Colon (tissue), 2 donors: Measurements from ENCODE around the gene MBD3L4.
"Not testable (repeated sequence)": the region's sequence is repeated elsewhere in the genome, so short reads cannot be mapped to it uniquely, and the experiment has no call there.

ENCODE experiments used
- FAIRE-seq: peaks from 2 replicates; lab custom pipeline; 2012; peaks lifted over from hg19 to GRCh38; lab: Jason Lieb, UNC
- donor health status: control.
- donor health status: control.

Gene MBD3L4

DNA sequence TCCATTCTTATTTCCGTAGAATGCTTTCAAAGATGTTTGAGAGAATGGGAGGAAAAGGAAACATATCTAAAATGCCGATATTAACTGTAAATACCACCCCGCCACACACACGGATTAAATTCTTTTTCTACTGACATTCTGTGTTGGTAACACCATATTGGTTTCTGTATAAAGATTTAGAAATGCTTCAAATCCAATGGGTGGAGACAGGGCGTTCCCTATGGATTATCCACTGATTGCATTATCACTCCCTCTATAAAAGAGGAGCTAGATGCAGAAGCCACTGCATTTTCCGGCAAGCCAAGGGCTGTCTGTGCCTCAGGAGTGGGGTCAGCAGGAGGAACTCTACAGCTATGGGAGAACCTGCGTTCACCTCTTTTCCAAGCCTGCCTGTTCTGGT, 9.0 kb upstream of the MBD3L4 start, which contains the start of gene MBD3L2:
TSS of gene MBD3L2 (plus strand) at position 301 of the 400 bp plus-strand sequence. CDS start at position 354, 53 bp downstream.
- FAIRE-seq = not testable (repeated sequence)

- not testable (repeated sequence) for FAIRE-seq
Measured at GRCh38 chr19:7041563-7041962, 1.6 kb upstream of the MBD3L4 start.

GRCh38 chr19:7030278-7030677, 9.7 kb downstream of the MBD3L4 start, which contains the start of gene MBD3L5:
MBD3L5 (plus strand) TSS chr19:7030578; CDS start chr19:7030612, 34 bp downstream.
- FAIRE-seq = not testable (repeated sequence)

GRCh38 chr19:7028790-7029189, 11.2 kb downstream of the MBD3L4 start:
- not testable (repeated sequence) for FAIRE-seq

- not testable (repeated sequence) for FAIRE-seq
Measured at GRCh38 chr19:7021331-7021730, 18.6 kb downstream of the MBD3L4 start, which contains the start of gene MBD3L2B. MBD3L2B (minus strand) TSS chr19:7021431; CDS start chr19:7021397, 34 bp downstream.

DNA sequence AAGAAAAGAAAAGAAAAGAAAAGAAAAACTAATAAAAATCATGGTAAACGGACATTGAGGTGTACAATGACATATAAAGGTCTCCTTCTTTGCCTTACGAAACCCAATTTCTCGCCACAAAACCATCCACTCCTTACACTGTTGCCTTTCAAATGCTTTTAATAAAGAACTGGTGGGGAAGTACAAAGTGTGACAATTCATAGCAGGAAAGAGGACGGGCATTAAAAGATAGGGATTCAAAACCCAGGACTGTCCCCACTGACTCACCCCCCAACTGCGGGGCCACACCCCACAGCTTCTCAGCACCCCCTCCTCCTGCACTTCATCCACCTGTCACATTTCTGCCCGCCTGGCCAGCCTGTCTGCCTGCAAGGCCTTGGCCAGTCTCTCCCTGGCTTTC, 21.2 kb downstream of the MBD3L4 start:
- FAIRE-seq = no peak

GRCh38 chr19:7013678-7014077, 26.3 kb downstream of the MBD3L4 start:
- no peak for FAIRE-seq

GRCh38 chr19:7010722-7011593, 29.0 kb downstream of the MBD3L4 start:
- no peak for FAIRE-seq

GRCh38 chr19:7007859-7008258, 32.1 kb downstream of the MBD3L4 start:
- no peak for FAIRE-seq

DNA sequence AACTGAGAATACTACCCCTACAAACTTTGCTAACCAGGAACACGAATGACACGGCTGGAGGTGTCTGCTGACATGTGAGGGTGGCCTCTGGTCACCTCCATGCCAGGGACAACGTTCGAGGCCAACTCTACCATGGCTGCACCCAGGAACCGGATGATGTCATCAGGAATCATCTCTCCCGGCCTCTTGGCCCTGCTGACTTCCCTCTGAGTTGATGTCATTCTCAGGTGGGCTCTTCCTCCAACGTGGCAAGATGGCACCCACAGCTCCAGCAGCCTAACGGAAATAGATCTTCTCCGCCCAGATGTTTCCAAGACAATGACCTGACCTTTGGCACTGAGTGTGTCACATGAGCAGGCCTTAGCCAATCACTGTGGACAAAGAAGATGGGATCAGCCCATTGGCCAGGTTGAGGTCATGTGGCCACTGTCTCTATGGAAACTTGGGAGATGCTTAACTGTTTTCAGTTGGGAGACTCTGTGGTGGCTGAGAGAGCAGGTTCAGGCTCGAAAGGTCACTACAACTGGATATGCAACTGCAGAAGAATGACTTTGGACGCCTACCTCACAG, 33.8 kb downstream of the MBD3L4 start:
- FAIRE-seq = no peak

GRCh38 chr19:7004313-7004931, 35.6 kb downstream of the MBD3L4 start:
- peak; percentile 62 for FAIRE-seq

- FAIRE-seq = no peak
Measured at GRCh38 chr19:7000816-7001215, 39.2 kb downstream of the MBD3L4 start.

DNA sequence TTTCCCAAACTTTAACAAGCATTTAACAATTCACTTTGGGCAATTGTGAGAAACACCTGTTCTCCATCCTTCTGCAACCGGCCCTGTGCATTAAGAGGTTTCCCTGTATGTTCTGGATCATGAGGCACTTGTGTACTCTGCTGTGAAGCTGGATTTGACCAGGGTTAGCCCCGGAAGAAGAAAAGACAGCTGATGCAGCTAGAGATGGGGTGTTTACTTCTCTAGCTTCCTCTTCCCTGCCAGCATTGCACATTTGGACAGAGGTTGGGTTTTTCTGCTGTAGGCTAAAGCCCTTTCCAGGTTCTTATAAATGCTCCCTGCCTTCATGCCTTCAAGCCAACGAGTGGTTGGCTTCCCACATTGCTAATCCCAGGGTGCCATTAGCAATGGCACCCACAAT, 39.6 kb downstream of the MBD3L4 start:
- FAIRE-seq = no peak

- no peak for FAIRE-seq
Measured at GRCh38 chr19:6999933-7000332, 40.0 kb downstream of the MBD3L4 start.

GRCh38 chr19:6997679-6998445, 42.1 kb downstream of the MBD3L4 start:
- FAIRE-seq = no peak

GRCh38 chr19:6996810-6997209, 43.2 kb downstream of the MBD3L4 start:
- FAIRE-seq = no peak

GRCh38 chr19:6995054-6995453, 44.9 kb downstream of the MBD3L4 start:
- no peak for FAIRE-seq

GRCh38 chr19:6988257-6988656, 51.7 kb downstream of the MBD3L4 start:
- no peak for FAIRE-seq

- no peak for FAIRE-seq
Measured at GRCh38 chr19:6987850-6988249, 52.1 kb downstream of the MBD3L4 start.
